ENCODE measurements around the gene RIN3. TPM values are rescaled to one million over a fixed set of nuclear protein-coding genes. Genes with fewer than 3 reads are reported as not detected.

Gene RIN3
- total and polyA plus RNA-seq, 4 donors = 5.0 to 15.6 (median 9.0) TPM

- peak overlapping the region in 1 of 3 donors; percentile 34 for H3K4me3 ChIP-seq (ENCODE audit: low read depth in 1 of 3, low read length in 3 of 3)
- H3K9me3 ChIP-seq (ENCODE audit: control insufficient read depth in 4 of 4, low read length in 3 of 4) = no peaks in the 10 kb centered on the region
- H3K27ac ChIP-seq (ENCODE audit: low read depth in 1 of 2, low read length in 2 of 2) = no peak overlapping the region
- peak; percentile 83 for DNase-seq (ENCODE audit: low spot score)
- TF ChIP-seq EGR1 (IDR thresholded peaks at IDR 0.05; ENCODE audit: low read depth in 2 of 2) (no peak), ZBTB33 (IDR thresholded peaks at IDR 0.05) (no peak), CTCF (IDR thresholded peaks at IDR 0.05; ENCODE audit: low read depth, low read length, missing input control) (peak; percentile 94), RAD21 (IDR thresholded peaks at IDR 0.05) (peak; percentile 78 to 87), NR2F2 (IDR thresholded peaks at IDR 0.05) (no peak), FOXA2 (IDR thresholded peaks at IDR 0.05) (no peak), MAX (IDR thresholded peaks at IDR 0.05) (no peak), HNF4G (IDR thresholded peaks at IDR 0.05) (no peak), REST (IDR thresholded peaks at IDR 0.05) (no peak), SP1 (IDR thresholded peaks at IDR 0.05) (no peak), FOXA1 (IDR thresholded peaks at IDR 0.05) (no peak)
- H3K9ac ChIP-seq (ENCODE audit: low read depth in 1 of 2, low read length in 2 of 2) = no peak overlapping the region
- H3K36me3 ChIP-seq (ENCODE audit: control insufficient read depth in 4 of 4, insufficient read depth in 3 of 4, low read depth in 1 of 4, low read length in 3 of 4) = peaks cover 2 to 15% (median 6%) of the 10 kb centered on the region in 4 donors
- no peaks in the 10 kb centered on the region for H3K27me3 ChIP-seq (ENCODE audit: control insufficient read depth in 4 of 4, insufficient read depth in 4 of 4, low read length in 3 of 4)
- WGBS = 27% methylated on average over 45 of the region's 45 CpGs
- H3K4me1 ChIP-seq (ENCODE audit: control insufficient read depth in 4 of 4, insufficient read depth in 4 of 4, low read length in 3 of 4) = peaks cover 0 to 5% (median under 1%) of the 10 kb centered on the region in 4 donors
Observed at GRCh38 chr14:92686900-92687427, 173.4 kb downstream of the RIN3 start.

GRCh38 chr14:92687681-92688433, 174.3 kb downstream of the RIN3 start:
- Histone ChIP-seq H3K27ac (ENCODE audit: low read depth in 1 of 2, low read length in 2 of 2) (no peak overlapping the region), H3K9me3 (ENCODE audit: control insufficient read depth in 4 of 4, low read length in 3 of 4) (no peaks in the 10 kb centered on the region), H3K27me3 (ENCODE audit: control insufficient read depth in 4 of 4, insufficient read depth in 4 of 4, low read length in 3 of 4) (no peaks in the 10 kb centered on the region), H3K36me3 (ENCODE audit: control insufficient read depth in 4 of 4, insufficient read depth in 3 of 4, low read depth in 1 of 4, low read length in 3 of 4) (peaks cover 2 to 11% (median 4%) of the 10 kb centered on the region in 4 donors), H3K4me3 (ENCODE audit: low read depth in 1 of 3, low read length in 3 of 3) (peak overlapping the region in 1 of 3 donors; percentile 34), H3K9ac (ENCODE audit: low read depth in 1 of 2, low read length in 2 of 2) (no peak overlapping the region), H3K4me1 (ENCODE audit: control insufficient read depth in 4 of 4, insufficient read depth in 4 of 4, low read length in 3 of 4) (peaks cover 5 to 13% (median 7%) of the 10 kb centered on the region in 4 donors)
- DNase-seq (ENCODE audit: low spot score) = no peak
- TF ChIP-seq NR2F2 (IDR thresholded peaks at IDR 0.05) (no peak), REST (IDR thresholded peaks at IDR 0.05) (no peak), ATF3 (IDR thresholded peaks at IDR 0.05) (no peak), ZBTB33 (IDR thresholded peaks at IDR 0.05) (no peak), CTCF (IDR thresholded peaks at IDR 0.05; ENCODE audit: low read depth, low read length, missing input control) (no peak), EGR1 (IDR thresholded peaks at IDR 0.05; ENCODE audit: low read depth in 2 of 2) (no peak)
- 69% methylated on average over 80 of the region's 80 CpGs for WGBS

Measured in liver (tissue), 9 donors.